ENCODE data around the gene ZNF644.

The ZNF644 gene

DNA sequence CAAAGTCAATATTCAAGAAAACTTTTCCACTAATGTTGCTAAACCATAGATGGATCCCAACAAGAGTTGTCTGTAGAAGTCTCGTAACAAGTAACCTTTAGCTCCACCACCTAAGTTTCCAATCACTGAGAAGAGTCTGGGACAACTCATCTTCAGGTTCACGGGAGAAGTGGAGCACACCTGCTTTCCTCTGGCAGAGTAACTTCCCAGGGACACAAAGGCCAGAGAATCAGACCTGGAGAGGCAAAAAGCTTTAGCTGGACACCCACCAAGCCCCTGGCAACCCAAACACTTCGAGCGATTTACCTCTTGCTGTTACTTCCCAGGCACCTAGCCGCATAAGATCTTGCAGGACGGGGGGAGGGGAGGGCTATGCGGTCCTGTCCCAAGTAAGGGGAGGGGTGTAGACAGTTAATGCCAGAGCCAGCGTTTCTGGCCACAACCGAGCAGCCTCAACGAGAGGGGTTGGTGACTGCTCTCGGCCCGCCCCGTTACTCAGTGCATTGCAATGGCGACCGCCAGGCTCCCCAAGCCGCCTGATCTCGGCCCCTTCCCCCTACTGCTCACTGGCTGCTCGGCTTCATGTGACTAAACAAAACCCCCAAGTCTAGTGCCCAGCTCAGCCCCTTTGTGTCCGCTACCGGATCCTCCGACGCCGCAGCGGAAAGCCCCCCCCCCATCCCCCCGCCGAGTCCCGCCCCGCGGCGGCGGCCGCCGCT is 709 bp downstream of the ZNF644 start:
- DNase-seq = peak; percentile 47 to 57

DNA sequence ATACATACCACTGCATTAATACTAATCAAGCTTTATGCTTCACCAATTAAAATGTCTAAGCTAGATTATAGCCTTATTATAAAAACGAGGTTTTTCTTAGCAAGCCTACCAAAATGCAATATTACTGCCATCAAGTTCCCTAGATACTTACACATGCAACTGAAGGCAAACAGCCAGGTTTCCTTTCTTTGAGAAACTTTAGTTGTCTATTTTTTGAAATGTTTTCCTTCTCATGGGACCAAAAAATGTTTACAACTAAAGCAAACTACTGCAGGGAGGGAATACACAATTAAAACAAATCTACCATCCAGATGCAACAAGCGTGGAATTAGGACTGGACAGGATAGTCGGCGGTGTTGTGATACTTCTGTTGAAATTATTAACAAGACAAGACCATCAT is 1.3 kb downstream of the ZNF644 start:
- no peak for DNase-seq

- DNase-seq = no peak
These were observed 3.8 kb downstream of the ZNF644 start for GRCh38 chr1:91018006-91018405.

GRCh38 chr1:91015794-91016550 is 5.9 kb downstream of the ZNF644 start:
- no peak for DNase-seq

DNA sequence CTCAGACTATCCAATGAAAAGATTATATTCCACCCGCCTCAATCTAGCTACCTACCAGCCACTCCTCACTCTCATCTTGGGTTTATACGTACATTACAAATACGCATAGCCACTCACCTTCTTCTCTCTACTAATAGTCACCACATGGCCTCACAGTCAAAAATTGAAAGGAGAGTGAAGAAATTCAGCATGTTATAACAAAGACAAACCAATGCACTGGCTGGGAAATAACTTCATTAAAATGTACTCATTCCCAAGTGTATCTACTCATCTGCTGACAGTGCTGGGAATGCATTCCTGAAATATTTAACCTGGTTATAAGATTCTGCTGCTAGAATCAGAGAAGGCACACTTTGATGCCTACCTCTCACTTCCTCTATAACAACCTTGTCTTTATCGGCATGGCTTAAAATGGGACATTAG is 6.5 kb downstream of the ZNF644 start:
- DNase-seq = no peak

GRCh38 chr1:91014475-91014874 is 7.4 kb downstream of the ZNF644 start:
- DNase-seq = no peak

DNA sequence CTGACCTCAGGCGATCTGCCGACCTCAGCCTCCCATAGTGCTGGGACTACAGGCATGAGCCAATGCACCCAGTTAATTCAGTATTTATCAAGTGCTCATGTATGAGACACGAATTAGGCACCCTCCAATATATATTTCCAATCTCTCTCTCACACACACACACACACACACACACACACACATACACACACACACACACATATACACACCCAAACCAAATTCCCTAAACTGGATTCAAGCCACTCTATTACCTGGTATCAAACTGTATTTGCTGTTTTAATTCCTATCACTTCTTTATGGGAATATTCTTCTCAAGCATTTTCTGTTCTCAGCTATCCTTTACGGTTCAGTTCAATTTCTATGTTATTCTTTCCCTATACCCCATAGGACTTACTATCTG is 8.5 kb downstream of the ZNF644 start:
- DNase-seq = no peak

DNA sequence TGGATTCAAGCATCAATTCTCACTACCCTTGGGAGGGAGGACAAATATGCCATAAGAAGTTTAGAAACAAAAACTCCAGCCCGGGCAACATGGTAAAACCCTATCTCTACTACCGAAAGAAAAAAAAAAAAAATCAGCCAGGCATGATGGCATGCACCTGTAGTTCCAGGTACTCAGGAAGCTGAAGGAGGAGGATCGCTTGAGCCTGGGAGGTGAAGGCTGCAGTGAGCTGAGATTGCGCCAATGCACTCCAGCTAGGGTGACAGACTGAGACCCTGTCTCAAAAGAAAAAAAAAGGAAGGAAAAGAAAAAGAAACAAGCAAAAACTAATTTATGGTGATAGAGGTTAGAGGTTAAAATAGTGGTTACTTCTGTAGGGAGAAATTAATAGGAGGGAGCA is 9.6 kb downstream of the ZNF644 start:
- DNase-seq = no peak

GRCh38 chr1:91011726-91012125 is 10.1 kb downstream of the ZNF644 start:
- no peak for DNase-seq

GRCh38 chr1:91007827-91008226 is 14.0 kb downstream of the ZNF644 start:
- DNase-seq = no peak

DNA sequence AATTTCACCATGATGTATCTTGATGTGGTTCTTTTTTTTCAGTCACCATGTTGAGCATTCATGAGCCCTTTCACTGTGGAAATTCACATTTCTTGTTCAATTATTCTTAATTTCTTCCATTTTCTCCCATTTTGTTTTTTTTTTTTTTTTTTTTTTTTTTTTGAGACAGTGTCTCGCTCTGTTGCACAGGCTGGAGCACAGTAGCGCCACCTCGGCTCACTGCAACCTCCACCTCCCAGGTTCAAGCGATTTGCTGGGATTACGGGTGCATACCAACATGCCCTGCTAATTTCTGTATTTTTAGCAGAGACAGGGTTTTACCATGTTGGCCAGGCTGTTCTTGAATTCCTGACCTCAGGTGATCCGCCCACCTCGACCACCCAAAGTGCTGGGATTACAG is 14.7 kb downstream of the ZNF644 start:
- no peak for DNase-seq

DNA sequence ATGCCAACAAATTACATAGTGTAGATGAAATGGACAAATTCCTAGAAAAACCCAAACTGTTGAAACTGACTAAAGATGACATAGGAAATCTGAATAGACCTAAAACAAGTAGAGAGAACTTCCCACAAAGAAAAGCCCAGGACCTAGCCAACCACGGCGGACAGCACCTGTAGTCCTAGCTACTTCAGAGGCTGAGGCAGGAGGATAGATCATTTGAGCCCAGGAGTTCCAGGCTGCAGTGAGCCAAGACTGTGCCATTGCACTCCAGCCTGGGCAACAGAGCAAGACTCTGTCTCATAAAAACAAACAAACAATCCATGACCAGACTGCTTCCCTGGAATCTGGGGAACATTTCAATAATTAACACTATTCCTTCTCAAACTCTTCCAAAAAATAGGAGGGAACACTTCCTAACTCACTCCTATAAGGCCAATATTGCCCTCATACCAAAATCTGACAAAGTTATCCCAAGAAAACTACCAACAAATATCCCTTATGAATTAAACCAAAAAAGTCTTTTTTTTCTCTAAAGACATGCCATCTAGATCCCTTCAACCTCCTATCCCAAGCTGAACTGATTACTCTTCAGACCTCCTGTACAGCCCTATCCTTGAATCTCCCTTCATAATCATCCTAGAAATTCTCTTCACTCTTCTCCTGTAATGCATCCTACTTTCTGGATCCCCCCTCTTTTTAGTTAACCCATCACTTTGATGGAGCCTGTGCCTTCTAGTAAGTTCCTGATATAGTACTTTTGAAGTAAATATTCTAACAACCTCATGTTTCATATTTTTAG is 15.5 kb downstream of the ZNF644 start:
- DNase-seq = no peak

DNA sequence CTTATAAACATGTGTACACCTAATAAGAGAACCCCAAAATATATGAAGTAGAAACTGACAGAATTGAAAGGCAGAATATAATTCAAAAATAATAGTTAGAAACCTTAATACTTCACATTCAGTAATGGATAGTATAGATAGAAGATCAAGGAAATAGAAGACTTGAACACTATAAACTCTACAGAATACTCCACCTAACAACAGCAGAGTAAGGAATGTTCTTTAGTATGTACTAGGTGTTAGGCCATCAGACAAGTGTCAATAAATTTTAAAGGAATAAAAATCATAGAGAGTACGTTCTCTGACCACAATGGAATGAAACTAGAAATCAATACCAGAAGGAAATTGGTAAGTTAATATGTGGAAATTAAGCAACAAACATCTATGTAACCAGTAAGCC is 16.6 kb downstream of the ZNF644 start:
- no peak for DNase-seq

- no peak for DNase-seq
These were observed 17.7 kb downstream of the ZNF644 start for GRCh38 chr1:91004145-91004544.

DNA sequence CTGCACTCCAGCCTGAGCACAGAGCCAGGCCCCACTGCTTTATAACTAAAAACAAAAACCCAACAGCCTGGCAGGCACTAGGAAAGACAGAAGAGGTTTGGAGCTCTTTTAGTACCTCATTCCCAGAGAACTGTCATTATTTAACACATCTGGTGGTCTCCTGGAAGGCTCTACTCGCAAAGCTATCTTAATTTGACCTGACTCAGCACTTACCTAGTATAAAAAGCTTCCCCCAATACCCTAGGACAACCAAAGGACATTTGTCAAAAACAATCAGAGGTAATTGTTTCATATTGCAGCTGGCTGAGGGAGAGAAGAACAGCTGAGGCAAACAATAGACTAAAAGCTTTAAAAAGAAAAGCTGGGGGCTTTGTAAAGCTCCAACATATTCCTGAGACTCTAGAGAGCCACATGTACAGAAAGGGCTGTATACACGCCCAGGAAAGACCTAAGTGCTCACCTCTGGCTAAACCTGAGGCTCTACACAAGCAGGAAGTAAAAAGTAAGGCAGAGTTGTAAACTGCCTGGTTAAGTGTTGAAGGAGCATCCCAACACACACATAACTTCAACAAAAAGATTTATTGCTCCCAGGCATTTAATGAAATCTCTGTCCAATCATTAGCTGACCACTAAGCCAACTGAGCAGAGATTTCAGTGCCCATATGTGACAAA is 25.0 kb downstream of the ZNF644 start:
- no peak for DNase-seq

GRCh38 chr1:90995311-90995894 is 26.4 kb downstream of the ZNF644 start:
- DNase-seq = no peak

- no peak for DNase-seq
These were observed 27.4 kb downstream of the ZNF644 start for GRCh38 chr1:90994461-90994860.

DNA sequence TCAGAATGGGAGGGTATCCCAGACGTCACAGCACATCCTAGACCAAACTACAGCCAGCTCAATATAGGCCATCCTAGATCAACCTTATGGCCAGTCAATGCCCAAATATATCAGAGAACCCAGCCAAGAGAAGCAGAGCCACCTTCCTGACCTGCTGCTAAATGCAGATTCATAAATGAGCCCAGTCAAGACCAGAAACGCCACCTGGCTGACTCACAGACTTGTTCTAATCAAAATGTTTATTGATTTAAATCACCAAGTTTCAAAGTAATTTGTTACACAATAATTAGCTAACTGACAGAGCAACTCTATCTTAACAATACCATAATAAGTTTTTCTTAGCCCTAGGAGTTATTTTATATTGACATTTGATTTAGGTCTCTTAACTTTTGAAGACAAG is 28.6 kb downstream of the ZNF644 start:
- DNase-seq = no peak

DNA sequence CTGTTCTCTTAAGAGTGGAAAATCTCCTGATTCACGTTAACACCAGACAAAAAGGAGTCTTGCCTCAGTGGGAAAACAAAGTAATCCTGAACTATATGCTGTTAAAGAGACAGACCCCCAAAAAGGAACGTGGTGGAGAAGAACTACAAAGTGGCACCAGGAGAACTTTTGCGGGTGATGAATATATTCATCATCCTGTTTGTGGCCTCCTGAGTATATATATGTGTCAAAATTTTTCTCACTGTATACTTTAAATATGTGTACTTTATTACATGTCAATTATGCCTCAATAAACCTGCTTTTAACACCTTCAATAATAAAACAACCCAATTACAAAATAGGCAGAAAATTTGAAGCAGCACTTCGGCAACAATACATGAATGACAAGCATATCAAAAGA is 31.1 kb downstream of the ZNF644 start:
- DNase-seq = no peak

DNA sequence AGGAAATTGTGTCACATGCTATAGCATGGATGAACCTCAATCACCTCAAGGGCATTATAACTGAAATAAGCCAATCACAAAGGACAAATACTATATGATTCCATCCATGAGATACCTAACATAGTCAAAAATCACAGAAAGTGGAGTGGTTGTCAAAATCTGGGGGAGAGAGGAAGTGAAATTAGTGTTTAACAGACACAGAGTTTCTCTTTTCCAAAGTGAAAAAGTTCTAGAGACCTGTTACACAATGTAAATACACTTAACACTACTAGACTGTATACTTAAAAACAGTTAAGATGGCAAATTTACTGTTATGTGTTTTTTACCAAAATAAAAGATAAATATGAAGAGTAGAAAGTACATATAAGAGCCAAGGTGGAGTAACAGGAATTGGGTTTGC is 31.8 kb downstream of the ZNF644 start:
- DNase-seq = no peak

DNA sequence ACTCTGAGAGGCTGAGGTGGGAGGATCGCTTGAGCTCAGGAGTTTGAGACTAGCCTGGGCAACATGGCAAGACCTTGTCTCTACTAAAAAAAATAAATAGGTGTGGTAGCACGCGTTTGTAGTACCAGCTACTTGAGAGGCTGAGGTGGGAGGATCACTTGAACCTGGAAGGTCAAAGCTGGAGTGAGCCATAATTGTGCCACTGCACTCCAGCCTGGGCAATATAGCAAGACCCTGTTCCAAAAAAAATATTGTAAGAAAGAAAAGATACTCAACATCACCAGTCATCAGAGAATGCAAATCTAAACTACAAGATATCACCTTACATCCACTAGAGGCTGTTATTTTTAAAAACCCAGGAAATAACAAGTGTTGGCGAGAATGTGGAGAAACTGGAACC is 32.5 kb downstream of the ZNF644 start:
- no peak for DNase-seq

GRCh38 chr1:90987841-90988240 is 34.0 kb downstream of the ZNF644 start:
- DNase-seq = no peak

DNA sequence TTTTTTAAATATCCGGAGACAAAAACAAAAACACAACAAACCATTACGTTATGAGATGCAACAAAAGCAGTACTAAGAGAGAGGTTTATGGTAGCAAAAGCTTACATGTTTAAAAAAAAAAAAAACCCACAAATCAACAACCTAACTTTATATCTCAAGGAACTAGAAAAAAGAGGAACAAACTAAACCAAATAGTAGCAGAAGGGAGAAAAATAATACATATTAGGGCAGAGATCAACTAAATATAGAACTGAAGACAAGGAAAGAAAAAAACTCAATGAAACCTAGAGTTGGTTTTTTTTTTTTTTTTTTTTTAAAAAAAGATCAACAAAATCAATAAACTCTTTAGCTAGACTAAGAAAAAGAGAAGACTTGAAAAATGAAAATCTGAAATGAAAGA is 34.9 kb downstream of the ZNF644 start:
- no peak for DNase-seq
